UCSD-AML1 (cell line): ENCODE results near the gene ACADS.

ENCODE experiments used
- DNase-seq: peaks from one replicate; lab custom pipeline; 2025; ENCODE audit not compliant: unreplicated experiment; lab: John Stamatoyannopoulos, UW

Gene ACADS

GRCh38 chr12:120725659-120726509, at the start of gene ACADS:
Gene ACADS (plus strand): TSS chr12:120725826. CDS start chr12:120725886, 60 bp downstream.
- peak; percentile 81 for DNase-seq

DNA sequence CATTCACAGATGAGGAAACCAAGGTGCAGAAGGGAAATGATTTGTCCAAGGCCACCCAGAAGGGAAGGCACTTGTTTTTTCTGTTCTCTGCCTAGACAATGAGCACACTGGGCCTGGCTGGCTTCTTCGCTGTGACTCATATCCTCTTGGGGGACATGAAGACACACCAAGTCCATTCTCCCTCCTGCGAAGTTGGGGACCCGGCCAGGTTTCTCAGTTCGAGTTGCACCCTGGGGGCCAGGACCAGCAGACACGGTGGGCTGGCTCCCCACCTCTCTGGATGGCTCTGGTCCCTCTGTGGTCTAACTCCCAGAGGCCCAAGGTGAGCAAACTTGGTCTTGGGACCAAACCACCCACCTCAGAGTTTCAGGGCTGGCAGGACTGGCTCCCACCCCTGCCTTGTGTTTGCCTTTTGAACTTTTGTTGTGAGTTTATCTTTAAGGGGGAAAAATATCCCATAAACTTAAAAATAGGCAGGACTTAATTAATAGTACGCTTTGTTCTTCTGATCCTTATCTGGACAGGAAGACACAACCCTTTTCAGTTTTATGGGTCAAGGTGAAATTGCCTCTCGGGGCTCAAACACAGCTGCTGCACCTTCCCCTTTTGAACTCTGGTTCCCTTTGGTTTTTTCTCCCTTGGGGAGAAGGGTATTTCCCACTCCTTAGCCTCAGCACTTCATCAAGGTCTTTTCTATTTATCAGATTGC, 47.7 kb upstream of the ACADS start:
- no peak for DNase-seq

- no peak for DNase-seq
Measured at GRCh38 chr12:120678572-120678971, 47.1 kb upstream of the ACADS start.

GRCh38 chr12:120680165-120680738, 45.4 kb upstream of the ACADS start:
- no peak for DNase-seq

DNA sequence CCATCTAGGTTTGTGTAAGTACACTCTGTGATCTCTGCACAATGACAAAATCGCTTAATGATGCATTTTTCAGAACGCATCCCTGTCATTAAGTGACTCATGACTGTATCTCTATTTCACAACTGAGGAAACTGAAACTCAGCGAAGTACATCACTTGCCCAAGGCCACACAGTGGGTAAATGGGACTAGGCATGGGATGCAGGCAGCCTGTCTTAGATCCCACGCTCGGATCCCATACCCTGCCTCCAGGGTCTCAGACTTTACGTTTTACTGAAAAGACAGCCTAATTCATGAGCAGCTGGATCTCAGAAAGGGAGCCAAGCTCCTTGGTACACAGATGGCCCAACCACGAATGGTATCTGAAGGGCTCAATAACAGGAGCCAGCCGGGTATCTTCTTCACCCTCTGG, 41.1 kb upstream of the ACADS start:
- DNase-seq: no peak

- no peak for DNase-seq
Measured at GRCh38 chr12:120685522-120685921, 40.1 kb upstream of the ACADS start.

DNA sequence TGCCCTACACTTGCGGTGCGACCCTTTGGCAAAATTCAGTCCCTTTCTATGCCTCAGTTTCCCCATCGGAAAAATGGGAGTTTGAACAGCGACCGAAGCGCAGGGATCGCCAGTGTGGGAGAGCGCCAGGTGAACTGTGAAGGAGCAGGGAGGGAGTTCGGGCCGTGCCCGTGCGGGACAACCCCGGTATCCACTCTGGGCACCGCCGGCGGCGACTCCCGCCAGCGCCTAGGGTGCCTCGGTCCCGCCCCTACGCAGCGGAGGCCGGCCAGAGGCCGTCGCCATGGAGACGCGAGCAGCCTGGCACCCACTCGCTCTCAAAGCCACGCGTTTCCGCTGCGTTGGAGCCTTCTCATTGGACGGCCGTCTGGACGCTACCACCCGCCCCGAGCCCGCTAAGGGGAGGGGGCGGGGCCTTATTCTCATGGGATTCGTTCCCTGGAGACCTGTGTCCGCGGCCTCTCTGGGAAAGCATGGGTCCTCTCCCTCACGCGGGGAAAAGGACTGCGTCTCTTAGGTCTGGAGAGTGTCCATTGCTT, 39.4 kb upstream of the ACADS start:
- DNase-seq: peak; percentile 98

GRCh38 chr12:120686690-120687577, 38.7 kb upstream of the ACADS start, which contains the start of gene MLEC:
Gene MLEC (plus strand): TSS chr12:120687149. CDS start chr12:120687297, 148 bp downstream.
- DNase-seq: peak; percentile 99

DNA sequence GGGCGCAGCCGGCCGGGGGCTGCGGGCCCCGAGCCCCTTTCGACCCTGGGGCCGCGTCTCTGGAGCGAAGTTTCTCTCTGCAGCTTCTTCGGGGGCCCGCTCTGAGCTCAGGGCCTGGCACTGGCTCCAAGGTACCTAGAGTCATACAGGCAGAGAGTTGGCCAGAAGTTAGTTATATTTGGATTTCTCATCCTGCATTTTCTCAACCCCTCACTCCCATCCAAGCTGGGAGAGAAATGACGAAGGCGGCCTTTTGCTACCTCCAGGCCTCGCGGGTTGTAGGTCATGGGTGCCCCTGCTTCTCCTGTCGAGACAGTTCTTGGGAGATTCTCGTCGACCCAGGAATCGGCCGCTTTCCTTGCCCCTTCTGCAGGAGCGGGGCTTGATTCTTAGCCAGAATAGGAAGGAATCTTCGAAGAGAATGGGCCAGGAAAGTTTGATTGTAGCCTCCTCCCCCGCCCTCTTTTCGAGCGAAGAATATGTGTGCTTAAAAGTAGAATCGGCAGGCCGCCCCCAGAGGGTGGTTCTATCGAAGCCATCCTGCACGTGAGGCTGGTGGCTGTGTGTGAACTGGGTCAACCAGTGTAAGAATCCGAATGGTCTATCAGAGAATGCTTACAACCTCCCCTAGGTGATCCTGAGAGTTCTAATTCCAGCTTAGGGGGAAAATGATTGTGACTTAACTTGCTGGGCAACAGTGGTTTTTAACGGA, 37.9 kb upstream of the ACADS start:
- DNase-seq: no peak

DNA sequence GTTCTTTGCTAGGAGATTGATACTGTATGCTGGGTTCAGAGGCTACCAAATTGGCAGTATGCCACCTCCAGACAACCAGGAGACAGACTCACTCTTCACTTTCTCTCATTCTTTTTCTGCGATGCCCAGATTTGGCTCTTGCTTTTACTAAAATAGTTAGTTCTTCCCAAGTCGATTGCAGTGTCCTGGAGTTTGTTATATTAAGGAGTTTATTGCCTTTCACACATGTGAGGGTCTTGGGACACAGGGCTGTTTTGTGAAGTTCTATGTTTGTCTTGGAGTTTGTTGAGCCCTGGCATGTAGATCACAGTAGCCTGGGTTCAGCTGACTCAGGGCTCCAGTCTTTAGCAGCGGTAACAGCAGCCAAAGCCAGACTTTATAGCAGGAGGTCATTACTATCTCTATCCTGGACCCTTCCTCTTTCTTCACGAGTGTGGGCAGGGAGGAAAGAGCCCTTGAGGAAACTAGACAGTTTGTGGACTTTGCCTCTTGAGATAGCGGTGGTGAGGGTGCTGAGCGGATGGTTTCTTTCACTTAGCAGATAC, 37.0 kb upstream of the ACADS start:
- DNase-seq: peak; percentile 29

DNA sequence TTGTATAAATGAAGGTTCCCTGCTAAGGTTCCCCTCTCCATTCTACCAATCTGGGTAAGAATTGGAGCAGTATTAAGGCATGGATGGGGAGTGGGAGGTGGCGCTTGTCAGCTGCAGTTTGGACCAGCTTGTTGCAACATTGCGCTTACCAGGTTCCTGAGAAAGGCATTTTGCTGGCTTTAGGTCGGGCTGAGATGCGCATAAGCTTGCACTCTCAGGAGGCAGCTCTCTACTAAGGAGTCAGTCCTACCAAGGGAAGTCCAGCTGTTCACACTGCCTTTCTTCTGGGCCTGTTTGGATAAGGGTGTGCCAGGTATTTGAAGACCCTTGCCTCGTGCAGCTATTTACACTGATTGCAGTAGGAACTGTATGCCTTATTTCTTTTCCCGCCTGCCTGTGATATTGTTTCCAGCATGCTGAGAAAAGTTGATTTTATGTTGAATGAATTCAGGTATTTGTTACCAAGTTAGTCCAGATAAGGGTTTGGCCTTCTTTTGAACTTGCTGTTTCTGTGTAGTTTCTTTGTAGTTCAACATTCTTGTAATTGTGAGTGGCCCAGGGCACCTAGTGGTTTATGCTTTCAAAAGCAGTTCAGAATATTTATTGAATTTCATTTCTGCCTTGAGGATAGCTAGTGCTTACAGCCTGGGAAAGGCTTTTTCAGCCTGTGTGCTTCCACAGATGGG, 36.1 kb upstream of the ACADS start:
- no peak for DNase-seq

- DNase-seq: no peak
Measured at GRCh38 chr12:120690083-120690450, 35.6 kb upstream of the ACADS start.

GRCh38 chr12:120690978-120691377, 34.6 kb upstream of the ACADS start:
- DNase-seq: no peak

- no peak for DNase-seq
Measured at GRCh38 chr12:120692524-120693033, 33.0 kb upstream of the ACADS start.

GRCh38 chr12:120693848-120694247, 31.8 kb upstream of the ACADS start:
- DNase-seq: no peak

GRCh38 chr12:120696626-120697025, 29.0 kb upstream of the ACADS start:
- DNase-seq: no peak

GRCh38 chr12:120697344-120697743, 28.3 kb upstream of the ACADS start:
- no peak for DNase-seq

DNA sequence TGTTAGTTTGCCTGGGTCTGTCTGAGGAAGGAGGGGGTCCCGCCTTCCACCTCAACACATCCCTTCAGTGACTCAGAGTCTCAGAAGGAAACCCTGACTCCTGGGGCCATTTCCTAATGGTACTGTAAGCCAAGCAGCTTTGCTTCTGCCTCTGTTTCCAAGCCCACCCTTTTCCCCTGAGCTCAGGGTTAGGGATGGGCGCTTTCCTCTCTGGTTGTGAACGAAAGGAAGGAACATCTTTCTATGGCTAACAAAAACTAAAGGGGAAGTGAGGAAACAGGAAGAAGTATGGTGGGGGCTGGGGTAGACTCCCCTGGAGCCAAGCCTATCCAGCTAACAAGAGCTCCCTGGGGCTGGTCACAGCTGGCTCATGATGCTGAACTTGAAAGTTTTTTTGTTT, 27.0 kb upstream of the ACADS start:
- no peak for DNase-seq

DNA sequence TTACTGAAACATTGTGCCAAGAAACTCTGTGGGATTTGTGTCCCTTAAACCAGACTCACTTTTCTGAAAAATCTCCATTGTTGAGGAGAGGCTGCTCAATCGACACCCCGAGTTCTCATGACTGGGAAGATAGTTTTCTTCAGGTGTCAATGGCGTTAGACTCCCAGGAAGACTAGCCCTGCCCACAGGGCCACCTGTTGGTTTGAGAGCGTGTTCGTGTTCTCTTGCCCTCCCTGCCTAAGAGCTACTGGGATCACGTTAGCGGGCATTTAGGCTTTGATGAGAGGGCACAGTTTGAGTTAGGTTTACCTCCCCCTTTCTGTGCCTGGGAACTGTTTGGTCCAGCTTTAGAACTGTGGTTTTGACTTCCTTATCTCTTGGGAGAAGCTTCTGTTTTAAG, 26.1 kb upstream of the ACADS start:
- DNase-seq: no peak
